Neuronal stem cell (in vitro differentiated cells): Measurements from ENCODE around the gene ZNF569.

Source experiments
- DNase-seq: peaks from one replicate; pipeline ENCODE4 v3.0.0-alpha.2; 2013; ENCODE audit warnings: low spot score
- H2AFZ ChIP-seq: one replicate; pipeline ENCODE4 v1.6.1; 2013; ENCODE audit warnings: mild to moderate bottlenecking, low read length, inconsistent platforms
- H2AK5ac ChIP-seq: 2 replicates; pipeline ENCODE4 v1.6.1; 2013; ENCODE audit warnings: low read depth, mild to moderate bottlenecking, inconsistent platforms, low read length, moderate library complexity, mixed read lengths
- H2BK120ac ChIP-seq: 2 replicates; pipeline ENCODE4 v1.6.1; 2013; ENCODE audit warnings: low read depth, mild to moderate bottlenecking, inconsistent platforms, low read length, moderate library complexity, mixed read lengths
- H2BK12ac ChIP-seq: one replicate; pipeline ENCODE4 v1.6.1; 2013; ENCODE audit warnings: low read length, inconsistent platforms
- H2BK15ac ChIP-seq: 2 replicates; pipeline ENCODE4 v1.6.1; 2013; ENCODE audit warnings: mild to moderate bottlenecking, low read length, inconsistent platforms, mixed read lengths
- H2BK5ac ChIP-seq: one replicate; pipeline ENCODE4 v1.6.1; 2013; ENCODE audit warnings: inconsistent platforms, mild to moderate bottlenecking, low read length, moderate library complexity
- H3K14ac ChIP-seq: one replicate; pipeline ENCODE4 v1.6.1; 2013; ENCODE audit warnings: low read length, inconsistent platforms
- H3K18ac ChIP-seq: 2 replicates; pipeline ENCODE4 v1.6.1; 2013; ENCODE audit warnings: low read length, inconsistent platforms
- H3K23ac ChIP-seq: 2 replicates; pipeline ENCODE4 v1.6.1; 2013; ENCODE audit warnings: low read depth, mild to moderate bottlenecking, mixed read lengths, low read length, inconsistent platforms; ENCODE audit not compliant: poor library complexity
- H3K27ac ChIP-seq: replicated peaks from 3 replicates; pipeline ENCODE4 v1.5.1; 2013; ENCODE audit warnings: low read length, inconsistent platforms
- H3K27me3 ChIP-seq, 3 experiments: 2 replicates each; pipeline ENCODE4 v1.6.1; 2013; ENCODE audit warnings: low read length in 3 of 3, mild to moderate bottlenecking in 2 of 3, inconsistent platforms in 1 of 3, low read depth in 1 of 3, mixed read lengths in 1 of 3, moderate library complexity in 1 of 3; ENCODE audit not compliant: control insufficient read depth in 3 of 3, insufficient read depth in 3 of 3
- H3K36me3 ChIP-seq, 2 donors: replicated peaks in 1 of 2; 2 replicates each; pipeline ENCODE4 v1.6.1; 2013; ENCODE audit warnings: low read length in 2 of 2; ENCODE audit not compliant: control insufficient read depth in 2 of 2, insufficient read depth in 2 of 2
- H3K4ac ChIP-seq: 2 replicates; pipeline ENCODE4 v1.6.1; 2013; ENCODE audit warnings: inconsistent platforms, mild to moderate bottlenecking, low read length, moderate library complexity
- H3K4me1 ChIP-seq, 2 donors: 1 replicate in 1 of 2; 2 replicates in 1 of 2; pipeline ENCODE4 v1.6.1; 2013; ENCODE audit warnings: low read length in 2 of 2, low read depth in 1 of 2; ENCODE audit not compliant: control insufficient read depth in 2 of 2, insufficient read depth in 1 of 2
- H3K4me2 ChIP-seq: one replicate; pipeline ENCODE4 v1.6.1; 2013; ENCODE audit warnings: mild to moderate bottlenecking, low read length, inconsistent platforms; ENCODE audit not compliant: insufficient read depth, poor library complexity, severe bottlenecking
- H3K4me3 ChIP-seq, 2 donors: 2 replicates each; pipeline ENCODE4 v1.5.1; 2013; ENCODE audit warnings: low read length in 2 of 2, mild to moderate bottlenecking in 2 of 2, inconsistent platforms in 1 of 2, moderate library complexity in 1 of 2
- H3K79me1 ChIP-seq: one replicate; pipeline ENCODE4 v1.6.1; 2013; ENCODE audit warnings: low read depth, mild to moderate bottlenecking, inconsistent platforms, low read length, moderate library complexity
- H3K9ac ChIP-seq: one replicate; pipeline ENCODE4 v1.6.1; 2013; ENCODE audit warnings: mild to moderate bottlenecking, low read depth, low read length, inconsistent platforms; ENCODE audit not compliant: poor library complexity
- H3K9me3 ChIP-seq, 2 donors: replicated peaks in 1 of 2; 2 replicates each; pipeline versions ENCODE3 to v1.6.1; 2013; ENCODE audit warnings: low read length in 2 of 2, mild to moderate bottlenecking in 2 of 2, inconsistent platforms in 1 of 2, low read depth in 1 of 2, mixed read lengths in 1 of 2, moderate library complexity in 1 of 2; ENCODE audit not compliant: control insufficient read depth in 2 of 2, insufficient read depth in 1 of 2
- H4K8ac ChIP-seq: one replicate; pipeline ENCODE4 v1.6.1; 2013; ENCODE audit warnings: low read depth, mild to moderate bottlenecking, inconsistent platforms, low read length, moderate library complexity
- H4K91ac ChIP-seq: one replicate; pipeline ENCODE4 v1.6.1; 2013; ENCODE audit warnings: low read length, low read depth, mild to moderate bottlenecking, inconsistent platforms; ENCODE audit not compliant: poor library complexity
- WGBS, 2 donors: extraction: QIAGEN DNeasy Blood & Tissue Kit; methylation state at CpG; one replicate each; pipeline ENCODE4 v1.1.7; 2013; ENCODE audit warnings: missing lambda C conversion rate in 2 of 2, mixed read lengths in 1 of 2; ENCODE audit not compliant: insufficient read length in 2 of 2, insufficient replicate concordance in 1 of 2; ENCODE audit errors: extremely low coverage in 2 of 2; 5-methylcytosine and 5-hydroxymethylcytosine counted together

ZNF569 gene

GRCh38 chr19:37467608-37468090 is 405 bp upstream of the ZNF569 start:
- Histone ChIP-seq H4K91ac (no peak overlapping the region), H2BK15ac (no peak overlapping the region), H4K8ac (no peak overlapping the region), H3K18ac (no peak overlapping the region), H3K9me3 (peaks cover 15 to 61% of the 10 kb centered on the region in 2 donors), H2AFZ (peak overlapping the region; percentile 98), H3K27ac (no peak overlapping the region), H2BK5ac (peak overlapping the region; percentile 90), H3K23ac (peak overlapping the region; percentile 29), H3K36me3 (peaks cover 8 to 48% of the 10 kb centered on the region in 2 donors), H2BK12ac (no peak overlapping the region), H3K9ac (no peak overlapping the region), H3K4me1 (peaks cover 0 to 2% of the 10 kb centered on the region in 2 donors), H3K4me2 (peak overlapping the region; percentile 74), H3K14ac (no peak overlapping the region), H3K4ac (no peak overlapping the region), H3K4me3 (peak overlapping the region; percentile 62 to 88), H3K27me3 (no peaks in the 10 kb centered on the region), H3K79me1 (peaks cover 4% of the 10 kb centered on the region), H2AK5ac (no peak overlapping the region), H2BK120ac (no peak overlapping the region)
- no peak for DNase-seq
- WGBS, 2 donors: no CpG with 5 or more reads among the region's 18 CpGs

- H3K14ac ChIP-seq: no peak overlapping the region
- H2BK15ac ChIP-seq: no peak overlapping the region
- peak overlapping the region; percentile 90 for H2BK5ac ChIP-seq
- peak overlapping the region; percentile 98 for H2AFZ ChIP-seq
- H3K27ac ChIP-seq: no peak overlapping the region
- peak overlapping the region; percentile 29 for H3K23ac ChIP-seq
- H3K36me3 ChIP-seq: peaks cover 8 to 49% of the 10 kb centered on the region in 2 donors
- H2BK12ac ChIP-seq: no peak overlapping the region
- no peak overlapping the region for H3K4ac ChIP-seq
- H2AK5ac ChIP-seq: no peak overlapping the region
- H3K4me3 ChIP-seq: peak overlapping the region; percentile 62 to 88
- no peak for DNase-seq
- H3K18ac ChIP-seq: no peak overlapping the region
- H3K4me2 ChIP-seq: peak overlapping the region; percentile 54
- 100% methylated on average over 1 of the region's 25 CpGs; no CpG with 5 or more reads in 1 of the 2 donors for WGBS, 2 donors
- H3K27me3 ChIP-seq: no peaks in the 10 kb centered on the region
- H4K8ac ChIP-seq: no peak overlapping the region
- peak overlapping the region; percentile 90 for H3K9ac ChIP-seq
- H4K91ac ChIP-seq: no peak overlapping the region
- H3K4me1 ChIP-seq: peaks cover 0 to 2% of the 10 kb centered on the region in 2 donors
- no peak overlapping the region for H2BK120ac ChIP-seq
- peaks cover 12 to 60% of the 10 kb centered on the region in 2 donors for H3K9me3 ChIP-seq
- H3K79me1 ChIP-seq: peaks cover 4% of the 10 kb centered on the region
These were observed 907 bp downstream of the ZNF569 start for GRCh38 chr19:37466277-37466797.

GRCh38 chr19:37452500-37453245 is 14.6 kb downstream of the ZNF569 start:
- Histone ChIP-seq H3K27me3 (no peaks in the 10 kb centered on the region), H3K4me3 (no peak overlapping the region), H2BK15ac (no peak overlapping the region), H3K14ac (no peak overlapping the region), H2AK5ac (no peak overlapping the region), H3K23ac (no peak overlapping the region), H3K79me1 (no peaks in the 10 kb centered on the region), H4K91ac (no peak overlapping the region), H3K4me2 (no peak overlapping the region), H2BK5ac (no peak overlapping the region), H2BK120ac (no peak overlapping the region), H2AFZ (no peak overlapping the region), H3K9me3 (peaks cover 20 to 90% of the 10 kb centered on the region in 2 donors), H3K4ac (no peak overlapping the region), H3K27ac (no peak overlapping the region), H4K8ac (no peak overlapping the region), H3K4me1 (no peaks in the 10 kb centered on the region), H3K36me3 (peaks cover 7 to 41% of the 10 kb centered on the region in 2 donors), H3K9ac (no peak overlapping the region), H3K18ac (no peak overlapping the region), H2BK12ac (no peak overlapping the region)
- no CpG with 5 or more reads among the region's 4 CpGs for WGBS, 2 donors
- no peak for DNase-seq

GRCh38 chr19:37413313-37414084 is 53.7 kb downstream of the ZNF569 start:
- no CpG with 5 or more reads among the region's 1 CpG for WGBS, 2 donors
- DNase-seq: no peak
- Histone ChIP-seq H3K14ac (no peak overlapping the region), H2BK12ac (no peak overlapping the region), H3K36me3 (peaks cover 2 to 26% of the 10 kb centered on the region in 2 donors), H3K9ac (no peak overlapping the region), H2AFZ (no peak overlapping the region), H3K79me1 (no peaks in the 10 kb centered on the region), H2AK5ac (no peak overlapping the region), H3K4me3 (no peak overlapping the region), H2BK5ac (no peak overlapping the region), H3K18ac (no peak overlapping the region), H3K23ac (no peak overlapping the region), H3K27ac (no peak overlapping the region), H3K4ac (no peak overlapping the region), H4K8ac (no peak overlapping the region), H2BK15ac (no peak overlapping the region), H3K4me1 (no peaks in the 10 kb centered on the region), H3K4me2 (no peak overlapping the region), H4K91ac (no peak overlapping the region), H2BK120ac (no peak overlapping the region), H3K9me3 (peaks cover 14 to 86% of the 10 kb centered on the region in 2 donors), H3K27me3 (no peaks in the 10 kb centered on the region)
